Stimulated activated CD4-positive, alpha-beta T cell treated with anti-CD3 and anti-CD28 coated beads, Interleukin-1b, Interleukin-23, amount 100 ng/mL, for 24 hours (primary cell): Measurements from ENCODE around the gene GPR3.
A peak's percentile ranks its signal among the peaks of the same experiment; 100 is the strongest.
"Not testable (repeated sequence)": the region's sequence is repeated elsewhere in the genome, so short reads cannot be mapped to it uniquely, and the experiment has no call there.

Source experiments
- DNase-seq, 4 experiments: peaks; one replicate each; pipeline ENCODE4 v3.0.0-alpha.2; 2020; ENCODE audit warnings: low read depth in 4 of 4, low spot score in 1 of 4

GPR3 gene

GRCh38 chr1:27398405-27399149, 6.2 kb downstream of the GPR3 start:
- DNase-seq, result no peak

- no peak for DNase-seq
Measured at GRCh38 chr1:27399251-27400025, 7.0 kb downstream of the GPR3 start.

- DNase-seq, result no peak
Measured at GRCh38 chr1:27400082-27400962, 7.9 kb downstream of the GPR3 start.

GRCh38 chr1:27400963-27401341, 8.5 kb downstream of the GPR3 start:
- no peak for DNase-seq

- no peak for DNase-seq
Measured at GRCh38 chr1:27402349-27402754, 9.9 kb downstream of the GPR3 start.

GRCh38 chr1:27403065-27403726, 10.8 kb downstream of the GPR3 start:
- DNase-seq, result no peak

- no peak for DNase-seq
Measured at GRCh38 chr1:27403931-27404330, 11.5 kb downstream of the GPR3 start.

GRCh38 chr1:27405074-27405473, 12.7 kb downstream of the GPR3 start:
- no peak for DNase-seq

- DNase-seq, result not testable (repeated sequence)
Measured at GRCh38 chr1:27405598-27406361, 13.4 kb downstream of the GPR3 start.

- no peak for DNase-seq
Measured at GRCh38 chr1:27406362-27406680, 13.9 kb downstream of the GPR3 start.

- not testable (repeated sequence) for DNase-seq
Measured at GRCh38 chr1:27406791-27407190, 14.4 kb downstream of the GPR3 start.

- no peak for DNase-seq
Measured at GRCh38 chr1:27408151-27408550, 15.7 kb downstream of the GPR3 start.

- no peak for DNase-seq
Measured at GRCh38 chr1:27409669-27410068, 17.2 kb downstream of the GPR3 start.

- DNase-seq, result no peak
Measured at GRCh38 chr1:27410709-27411108, 18.3 kb downstream of the GPR3 start.

GRCh38 chr1:27412502-27412901, 20.1 kb downstream of the GPR3 start:
- no peak for DNase-seq

GRCh38 chr1:27413004-27413403, 20.6 kb downstream of the GPR3 start:
- DNase-seq, result no peak

GRCh38 chr1:27414091-27414490, 21.7 kb downstream of the GPR3 start:
- DNase-seq, result no peak

- DNase-seq, result peak in 2 of 4 experiments; percentile 26 to 41
Measured at GRCh38 chr1:27416387-27417111, 24.1 kb downstream of the GPR3 start.

- DNase-seq, result no peak
Measured at GRCh38 chr1:27417713-27418112, 25.3 kb downstream of the GPR3 start.
